Esophagus mucosa (tissue), 1 donor: ENCODE results near the gene PRRG2. TPM values are rescaled to one million over a fixed set of nuclear protein-coding genes. Genes with fewer than 3 reads are reported as not detected.

Experiments used
- total RNA-seq: library from RNA; stranded (reverse); gene quantifications from one replicate; pipeline ENCODE4 v1.2.4, GENCODE V29; 2023
- donor health status: DM: yes; HTN: yes; CAD: no.

The PRRG2 gene
- total RNA-seq, 1 donor from 2014 or later, result 13.2 TPM

Other genes with a start within 250 kb of the PRRG2 start
- gene CD37, start 245.9 kb upstream of the PRRG2 start, total RNA-seq, result 3.5 TPM
- gene TEAD2, start 218.9 kb upstream of the PRRG2 start, total RNA-seq, result 8.0 TPM
- 0.24 TPM for gene DKKL1, start 217.4 kb upstream of the PRRG2 start, total RNA-seq
- gene KASH5, start 193.1 kb upstream of the PRRG2 start, total RNA-seq, result not detected
- not detected for gene PTH2, start 157.9 kb upstream of the PRRG2 start, total RNA-seq
- gene GFY, start 155.9 kb upstream of the PRRG2 start, total RNA-seq, result not detected
- gene SLC17A7, start 139.8 kb upstream of the PRRG2 start, total RNA-seq, result not detected
- 53.6 TPM for gene PIH1D1, start 129.5 kb upstream of the PRRG2 start, total RNA-seq
- 27.2 TPM for gene ALDH16A1, start 128.1 kb upstream of the PRRG2 start, total RNA-seq
- 3.3 TPM for gene FLT3LG, start 107.1 kb upstream of the PRRG2 start, total RNA-seq
- gene RPL13A, start 93.7 kb upstream of the PRRG2 start, total RNA-seq, result 2,820 TPM
- gene RPS11, start 84.9 kb upstream of the PRRG2 start, total RNA-seq, result 1,446 TPM
- 30.4 TPM for gene FCGRT, start 68.7 kb upstream of the PRRG2 start, total RNA-seq
- gene RCN3, start 53.3 kb upstream of the PRRG2 start, total RNA-seq, result 1.8 TPM
- gene NOSIP, start 760 bp upstream of the PRRG2 start, total RNA-seq, result 38.6 TPM
- gene PRR12, start 9.9 kb downstream of the PRRG2 start, total RNA-seq, result 11.7 TPM
- 16.4 TPM for gene RRAS, start 58.8 kb downstream of the PRRG2 start, total RNA-seq
- 31.0 TPM for gene SCAF1, start 60.9 kb downstream of the PRRG2 start, total RNA-seq
- gene IRF3, start 84.5 kb downstream of the PRRG2 start, total RNA-seq, result 38.6 TPM
- 23.5 TPM for gene BCL2L12, start 84.6 kb downstream of the PRRG2 start, total RNA-seq
- 99.0 TPM for gene PRMT1, start 96.0 kb downstream of the PRRG2 start, total RNA-seq
- 0.92 TPM for gene ADM5, start 108.3 kb downstream of the PRRG2 start, total RNA-seq
- gene CPT1C, start 109.8 kb downstream of the PRRG2 start, total RNA-seq, result 1.1 TPM
- 0.12 TPM for gene TSKS, start 182.0 kb downstream of the PRRG2 start, total RNA-seq
- 54.0 TPM for gene AP2A1, start 185.7 kb downstream of the PRRG2 start, total RNA-seq
- 8.3 TPM for gene FUZ, start 232.0 kb downstream of the PRRG2 start, total RNA-seq
- 25.6 TPM for gene MED25, start 237.0 kb downstream of the PRRG2 start, total RNA-seq